Measurements from ENCODE around the gene PRM2.

PRM2 gene

GRCh38 chr16:11250786-11251524 lies 25.3 kb downstream of the PRM2 start:
- Histone ChIP-seq H3K4me3 (ENCODE audit: low read depth, low read length) (no peak overlapping the region), H3K4me1 (no peaks in the 10 kb centered on the region), H3K36me3 (no peaks in the 10 kb centered on the region), H3K27me3 (peaks cover 12% of the 10 kb centered on the region), H3K9me3 (no peaks in the 10 kb centered on the region)
- DNase-seq: no peak
- no peak for TF ChIP-seq CTCF (IDR thresholded peaks at IDR 0.05; ENCODE audit: low read depth, low read length)

GRCh38 chr16:11250091-11250785 lies 26.0 kb downstream of the PRM2 start:
- Histone ChIP-seq H3K27me3 (peaks cover 9% of the 10 kb centered on the region), H3K36me3 (no peaks in the 10 kb centered on the region), H3K9me3 (no peaks in the 10 kb centered on the region), H3K4me3 (ENCODE audit: low read depth, low read length) (no peak overlapping the region), H3K4me1 (no peaks in the 10 kb centered on the region)
- no peak for TF ChIP-seq CTCF (IDR thresholded peaks at IDR 0.05; ENCODE audit: low read depth, low read length)
- DNase-seq: no peak

- Histone ChIP-seq H3K36me3 (no peaks in the 10 kb centered on the region), H3K4me1 (no peaks in the 10 kb centered on the region), H3K27me3 (peaks cover under 1% of the 10 kb centered on the region), H3K4me3 (ENCODE audit: low read depth, low read length) (no peak overlapping the region), H3K9me3 (no peaks in the 10 kb centered on the region)
- no peak for TF ChIP-seq CTCF (IDR thresholded peaks at IDR 0.05; ENCODE audit: low read depth, low read length)
- no peak for DNase-seq
These were observed 26.8 kb downstream of the PRM2 start for GRCh38 chr16:11249233-11250061.

- Histone ChIP-seq H3K27me3 (no peaks in the 10 kb centered on the region), H3K36me3 (no peaks in the 10 kb centered on the region), H3K4me3 (ENCODE audit: low read depth, low read length) (no peak overlapping the region), H3K4me1 (no peaks in the 10 kb centered on the region), H3K9me3 (no peaks in the 10 kb centered on the region)
- no peak for TF ChIP-seq CTCF (IDR thresholded peaks at IDR 0.05; ENCODE audit: low read depth, low read length)
- DNase-seq: no peak
These were observed 28.1 kb downstream of the PRM2 start for GRCh38 chr16:11248133-11248532.

- Histone ChIP-seq H3K9me3 (no peaks in the 10 kb centered on the region), H3K27me3 (no peaks in the 10 kb centered on the region), H3K4me3 (ENCODE audit: low read depth, low read length) (no peak overlapping the region), H3K4me1 (no peaks in the 10 kb centered on the region), H3K36me3 (no peaks in the 10 kb centered on the region)
- no peak for DNase-seq
- no peak for TF ChIP-seq CTCF (IDR thresholded peaks at IDR 0.05; ENCODE audit: low read depth, low read length)
These were observed 30.3 kb downstream of the PRM2 start for GRCh38 chr16:11245988-11246387.
